ENCODE results near the gene MEG3.

- no peak for TF ChIP-seq CTCF (conservative IDR thresholded peaks at IDR 0.05; ENCODE audit: low read length)
- TF ChIP-seq EZH2phosphoT487 (IDR thresholded peaks at IDR 0.05; ENCODE audit: borderline replicate concordance): no peak
These were observed 29.0 kb upstream of the MEG3 start for GRCh38 chr14:100796946-100797345.

Data from Loucy (cell line).